Epidermal melanocyte (primary cell): ENCODE data around the gene EME1.

Experiments used
- DNase-seq: peaks from one replicate; pipeline ENCODE4 v3.0.0; 2011; ENCODE audit warnings: low spot score; ENCODE audit not compliant: insufficient read length

The EME1 gene

DNA sequence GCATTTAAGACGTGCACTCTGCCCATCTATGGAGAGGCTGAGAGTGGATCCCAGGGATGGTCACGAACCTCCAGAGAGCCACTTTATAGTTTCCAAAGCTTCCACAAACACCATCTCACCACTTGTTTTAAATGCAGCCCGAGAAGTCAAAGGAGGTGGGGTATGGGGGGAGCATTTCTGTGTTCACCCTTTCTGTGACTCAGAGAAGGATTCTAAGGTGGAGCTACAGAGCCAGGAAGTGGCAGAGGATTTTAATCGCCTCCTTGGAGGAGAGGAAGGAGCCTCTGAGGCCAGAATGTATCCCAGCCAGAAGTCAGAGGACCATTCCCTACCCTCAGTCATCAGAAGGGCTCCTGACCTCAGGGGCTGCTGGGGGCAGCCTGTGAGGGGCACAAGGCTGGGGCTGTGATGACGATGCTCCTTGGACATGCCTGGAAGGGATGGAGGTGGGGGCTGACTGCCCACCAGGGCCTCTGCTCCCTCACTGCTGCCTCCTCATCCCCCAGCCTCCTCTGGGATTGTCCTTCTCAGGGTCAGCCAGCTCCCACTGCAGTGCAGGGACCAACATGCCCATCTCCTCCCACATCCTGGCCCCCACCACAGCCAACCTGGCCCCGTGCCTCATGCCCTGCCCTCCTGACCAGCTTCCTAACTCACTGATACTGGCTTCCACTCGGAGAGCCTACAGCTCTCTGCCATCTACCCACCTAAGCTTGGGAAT is 24.3 kb upstream of the EME1 start:
- no peak for DNase-seq

- DNase-seq = no peak
These were observed 23.8 kb upstream of the EME1 start for GRCh38 chr17:50349243-50349600.

- no peak for DNase-seq
These were observed 22.3 kb upstream of the EME1 start for GRCh38 chr17:50350733-50351132.

DNA sequence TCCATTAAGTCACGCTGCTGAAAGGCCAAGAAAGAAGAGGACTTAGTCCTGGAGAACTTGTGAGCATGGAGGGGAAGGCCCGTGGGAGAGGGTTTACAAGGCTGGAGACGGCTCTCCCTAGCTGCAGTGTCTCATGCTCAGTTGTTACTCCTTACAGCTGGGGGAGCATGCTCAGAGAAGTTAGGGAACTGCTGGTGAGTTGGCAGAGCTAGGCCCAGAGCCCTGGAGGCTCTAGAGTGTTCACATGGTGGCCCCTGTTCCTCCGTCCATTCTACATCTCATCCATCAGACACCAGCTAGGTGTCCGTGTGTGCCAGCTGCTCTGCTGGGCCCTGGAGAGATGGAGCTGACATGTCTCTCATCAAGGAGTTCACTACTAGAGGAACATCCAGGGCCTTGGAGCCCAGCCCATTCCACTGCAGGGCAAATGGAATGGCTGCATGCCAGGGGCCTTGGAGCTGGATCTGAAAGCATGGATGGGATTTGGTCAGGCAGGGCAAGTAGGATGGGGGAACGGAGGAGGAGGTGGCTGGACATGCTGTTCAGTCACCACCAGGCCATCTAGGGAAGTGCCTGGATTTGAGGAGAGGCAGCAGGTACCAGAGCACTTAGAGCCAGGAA is 20.8 kb upstream of the EME1 start:
- no peak for DNase-seq

DNA sequence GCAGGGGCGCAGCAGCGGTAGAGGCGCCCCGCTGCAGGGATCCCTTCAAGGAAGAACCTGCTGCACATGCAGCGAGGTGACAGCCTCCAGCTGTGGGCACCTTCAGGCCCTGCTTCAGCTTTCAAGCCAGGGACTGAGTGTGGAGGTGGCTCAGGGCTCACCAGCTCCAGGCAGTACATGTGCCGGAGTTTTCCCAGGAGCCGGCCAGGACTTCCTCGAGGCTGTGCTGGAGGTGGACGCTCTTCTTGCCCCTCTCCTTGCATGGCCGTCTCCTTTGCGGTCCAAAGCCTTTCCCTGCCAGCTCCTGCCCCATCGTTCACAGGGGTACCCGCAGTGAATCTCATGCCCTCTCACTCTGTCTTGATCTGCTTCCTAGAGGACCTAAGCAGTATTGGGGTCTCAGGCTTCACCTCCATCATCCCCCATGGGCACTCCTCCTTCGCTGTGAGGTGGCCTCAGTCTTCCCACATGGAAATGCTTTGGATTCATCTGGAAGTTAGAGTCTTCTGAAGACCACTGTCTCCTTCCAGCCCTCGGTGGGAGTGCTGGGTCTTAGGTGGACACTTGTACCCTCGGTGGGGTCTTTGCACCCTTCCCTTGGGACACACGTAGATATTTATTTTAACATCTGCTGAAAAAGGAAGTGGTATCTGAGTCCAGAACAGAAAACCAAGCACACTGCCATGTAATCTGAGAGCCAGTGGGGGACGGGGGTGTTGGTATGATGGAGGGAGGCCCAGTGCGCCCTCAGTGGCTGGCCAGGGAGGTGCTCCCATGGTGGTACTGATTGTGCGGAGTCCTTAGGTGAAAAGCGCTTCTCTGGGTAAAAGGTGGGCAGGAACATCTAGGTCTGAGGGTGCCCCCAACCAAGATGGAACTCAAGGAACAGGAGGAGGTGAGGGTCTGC is 20.1 kb upstream of the EME1 start:
- no peak for DNase-seq

GRCh38 chr17:50353600-50354195 is 19.3 kb upstream of the EME1 start:
- DNase-seq = no peak

DNA sequence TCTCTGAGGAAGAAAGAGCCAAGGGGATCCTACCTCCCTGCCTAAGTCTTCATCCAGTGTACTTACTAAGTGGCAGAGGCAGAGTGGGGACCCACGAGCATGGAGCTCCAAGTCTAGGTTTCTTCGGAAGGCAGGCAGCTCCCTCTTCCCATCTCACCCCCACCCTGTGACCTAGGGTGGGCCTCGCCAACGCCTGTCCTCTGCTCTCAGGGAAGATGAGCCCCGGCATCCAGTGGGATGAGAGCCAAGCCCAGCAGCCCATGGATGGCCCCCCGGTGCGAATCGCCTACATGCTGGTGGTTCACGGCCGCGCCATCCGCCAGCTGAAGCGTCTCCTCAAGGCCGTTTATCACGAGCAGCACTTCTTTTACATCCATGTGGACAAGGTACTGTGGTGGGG is 18.8 kb upstream of the EME1 start:
- no peak for DNase-seq

GRCh38 chr17:50354776-50355175 is 18.3 kb upstream of the EME1 start:
- DNase-seq = no peak

DNA sequence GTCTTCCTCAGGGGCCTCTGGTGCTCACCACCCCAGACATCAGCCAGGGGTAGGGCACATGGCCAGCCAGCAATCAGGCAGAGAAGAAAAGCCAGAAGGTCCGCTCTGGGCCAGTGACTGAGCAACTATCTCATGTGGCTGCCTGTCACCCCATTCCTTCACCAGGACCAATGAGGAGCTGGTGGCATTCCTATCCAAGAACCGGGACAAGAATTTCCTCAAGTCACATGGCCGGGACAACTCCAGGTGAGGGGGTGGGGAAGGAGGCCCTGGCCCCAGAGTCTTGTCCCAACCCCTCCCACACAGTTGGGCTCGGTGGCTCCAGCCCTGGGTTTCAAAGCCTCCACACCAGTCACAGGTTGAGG is 17.7 kb upstream of the EME1 start:
- no peak for DNase-seq

DNA sequence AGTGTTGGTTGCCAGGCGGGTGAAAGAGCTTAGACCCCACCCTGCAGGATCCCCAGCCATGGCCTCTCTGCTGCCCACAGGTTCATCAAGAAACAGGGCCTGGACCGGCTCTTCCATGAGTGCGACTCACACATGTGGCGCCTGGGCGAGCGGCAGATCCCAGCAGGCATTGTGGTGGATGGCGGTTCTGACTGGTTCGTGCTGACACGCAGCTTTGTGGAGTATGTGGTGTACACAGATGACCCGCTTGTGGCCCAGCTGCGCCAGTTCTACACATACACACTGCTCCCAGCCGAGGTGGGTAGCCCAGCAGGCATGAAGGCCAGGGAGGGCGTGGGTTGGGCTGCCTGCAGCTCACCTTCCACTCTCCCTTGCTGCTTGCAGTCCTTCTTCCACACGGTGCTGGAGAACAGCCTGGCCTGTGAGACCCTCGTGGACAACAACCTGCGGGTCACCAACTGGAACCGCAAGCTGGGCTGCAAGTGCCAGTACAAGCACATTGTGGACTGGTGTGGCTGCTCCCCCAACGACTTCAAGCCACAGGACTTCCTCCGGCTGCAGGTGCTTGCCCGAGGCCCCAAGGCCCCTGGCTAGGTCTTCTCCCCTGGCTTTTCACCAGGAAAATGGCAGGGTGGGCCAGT is 17.2 kb upstream of the EME1 start:
- no peak for DNase-seq

- no peak for DNase-seq
These were observed 16.6 kb upstream of the EME1 start for GRCh38 chr17:50356418-50356817.

GRCh38 chr17:50356892-50357510 is 16.0 kb upstream of the EME1 start:
- DNase-seq = no peak

DNA sequence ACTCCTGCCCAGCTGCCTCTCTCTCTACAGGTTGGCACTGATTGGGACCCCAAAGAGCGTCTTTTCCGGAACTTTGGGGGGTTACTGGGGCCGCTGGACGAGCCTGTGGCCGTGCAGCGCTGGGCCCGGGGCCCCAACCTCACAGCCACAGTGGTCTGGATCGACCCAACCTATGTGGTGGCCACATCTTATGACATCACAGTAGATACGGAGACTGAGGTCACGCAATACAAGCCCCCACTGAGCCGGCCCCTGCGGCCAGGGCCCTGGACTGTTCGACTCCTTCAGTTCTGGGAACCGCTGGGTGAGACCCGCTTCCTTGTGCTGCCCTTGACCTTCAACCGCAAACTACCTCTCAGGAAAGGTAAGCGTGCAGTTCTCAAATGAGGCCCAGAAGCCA is 14.9 kb upstream of the EME1 start:
- no peak for DNase-seq

- DNase-seq = no peak
These were observed 13.9 kb upstream of the EME1 start for GRCh38 chr17:50359005-50359699.

- DNase-seq = no peak
These were observed 13.0 kb upstream of the EME1 start for GRCh38 chr17:50359998-50360461.

GRCh38 chr17:50360486-50361115 is 12.4 kb upstream of the EME1 start:
- no peak for DNase-seq

- peak; percentile 85 for DNase-seq
These were observed 11.2 kb upstream of the EME1 start for GRCh38 chr17:50361561-50362480.

GRCh38 chr17:50362661-50363060 is 10.4 kb upstream of the EME1 start:
- DNase-seq = no peak
